ENCODE results near the gene PRR3. TPM values are rescaled to one million over a fixed set of nuclear protein-coding genes. Genes with fewer than 3 reads are reported as not detected.

PRR3 gene
- total RNA-seq, 1 donor from 2014 or later: 11.0 TPM

DNA sequence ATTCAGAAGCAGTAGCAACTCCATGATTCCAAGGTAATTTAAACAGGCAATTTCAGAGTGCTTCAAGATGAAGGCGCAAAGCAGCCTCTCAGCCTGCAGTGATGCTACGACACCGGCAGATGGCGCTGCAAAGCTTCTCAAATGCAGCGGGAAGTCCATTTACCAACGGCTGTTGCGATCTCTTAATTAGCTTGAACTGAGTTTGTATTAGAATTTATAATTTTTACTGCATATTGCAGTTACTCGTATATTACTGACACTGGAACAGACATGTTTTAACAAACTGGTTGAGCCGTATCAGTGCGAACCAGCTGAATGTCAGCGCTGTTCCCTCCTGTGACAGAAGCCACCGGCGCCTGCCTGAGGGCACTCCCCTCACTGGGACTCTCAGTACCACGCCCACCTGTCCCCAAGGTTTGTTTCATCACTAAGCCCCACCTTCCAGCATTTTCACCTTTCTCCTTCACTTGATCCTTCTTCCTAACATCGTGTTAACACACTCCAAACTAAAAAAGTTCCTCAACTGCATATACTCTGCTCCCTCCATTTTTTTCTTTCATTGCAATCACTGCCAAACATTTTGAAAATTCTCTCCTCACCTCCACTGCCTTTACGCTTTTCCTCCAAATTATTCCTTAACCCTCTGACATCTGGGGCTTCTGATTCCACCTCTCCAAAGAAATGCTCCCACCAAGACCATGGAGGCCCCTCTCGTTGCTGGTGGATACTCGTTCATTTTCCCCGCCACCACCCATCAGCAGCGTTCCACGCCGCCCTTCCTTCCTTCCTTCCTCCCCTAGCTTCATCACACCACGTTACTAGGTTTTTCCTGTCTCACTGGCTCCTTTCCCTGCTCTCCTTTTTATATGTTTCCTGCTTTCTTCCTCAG, 15.3 kb upstream of the PRR3 start:
- no peak overlapping the region for H3K27ac ChIP-seq (ENCODE audit: low read depth, low read length)
- peak overlapping the region; percentile 83 for H3K4me2 ChIP-seq (ENCODE audit: low read length)
- peaks cover 9% of the 10 kb centered on the region for H4K20me1 ChIP-seq (ENCODE audit: insufficient read depth, low read length)
- FAIRE-seq (peak; percentile 52), DNase-seq (ENCODE audit: low read depth) (peak; percentile 70)
- Mint-ChIP-seq H3K27ac (ENCODE audit: unreplicated experiment) (no peak overlapping the region), H3K9me3 (ENCODE audit: unreplicated experiment) (no peaks in the 10 kb centered on the region), H3K36me3 (ENCODE audit: low read depth, unreplicated experiment) (peaks cover 10% of the 10 kb centered on the region), H3K27me3 (ENCODE audit: low read depth, unreplicated experiment) (no peaks in the 10 kb centered on the region), H3K4me3 (ENCODE audit: unreplicated experiment) (peak overlapping the region; percentile 70), H3K4me1 (ENCODE audit: low read depth, unreplicated experiment) (peaks cover 13% of the 10 kb centered on the region)
- peak overlapping the region; percentile 51 for H2AFZ ChIP-seq (ENCODE audit: low read depth, low read length)
- H3K9me3 ChIP-seq (ENCODE audit: insufficient read depth, low read depth, low read length): no peaks in the 10 kb centered on the region
- H3K36me3 ChIP-seq (ENCODE audit: insufficient read depth, low read length): no peaks in the 10 kb centered on the region
- H3K79me2 ChIP-seq (ENCODE audit: insufficient read depth, low read length): no peaks in the 10 kb centered on the region
- H3K4me1 ChIP-seq (ENCODE audit: insufficient read depth, low read length): peaks cover 3% of the 10 kb centered on the region
- no peaks in the 10 kb centered on the region for H3K27me3 ChIP-seq (ENCODE audit: insufficient read depth, low read length)
- TF ChIP-seq, protein P1, sequence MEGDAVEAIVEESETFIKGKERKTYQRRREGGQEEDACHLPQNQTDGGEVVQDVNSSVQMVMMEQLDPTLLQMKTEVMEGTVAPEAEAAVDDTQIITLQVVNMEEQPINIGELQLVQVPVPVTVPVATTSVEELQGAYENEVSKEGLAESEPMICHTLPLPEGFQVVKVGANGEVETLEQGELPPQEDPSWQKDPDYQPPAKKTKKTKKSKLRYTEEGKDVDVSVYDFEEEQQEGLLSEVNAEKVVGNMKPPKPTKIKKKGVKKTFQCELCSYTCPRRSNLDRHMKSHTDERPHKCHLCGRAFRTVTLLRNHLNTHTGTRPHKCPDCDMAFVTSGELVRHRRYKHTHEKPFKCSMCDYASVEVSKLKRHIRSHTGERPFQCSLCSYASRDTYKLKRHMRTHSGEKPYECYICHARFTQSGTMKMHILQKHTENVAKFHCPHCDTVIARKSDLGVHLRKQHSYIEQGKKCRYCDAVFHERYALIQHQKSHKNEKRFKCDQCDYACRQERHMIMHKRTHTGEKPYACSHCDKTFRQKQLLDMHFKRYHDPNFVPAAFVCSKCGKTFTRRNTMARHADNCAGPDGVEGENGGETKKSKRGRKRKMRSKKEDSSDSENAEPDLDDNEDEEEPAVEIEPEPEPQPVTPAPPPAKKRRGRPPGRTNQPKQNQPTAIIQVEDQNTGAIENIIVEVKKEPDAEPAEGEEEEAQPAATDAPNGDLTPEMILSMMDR (IDR thresholded peaks at IDR 0.05; ENCODE audit: insufficient read depth, low read depth, low read length): peak; percentile 100
- TF ChIP-seq EZH2 (IDR thresholded peaks at IDR 0.05; ENCODE audit: insufficient read depth, low read length): no peak
- H3K4me3 ChIP-seq (ENCODE audit: insufficient read depth, low read depth, low read length): peak overlapping the region; percentile 45
- H3K9ac ChIP-seq (ENCODE audit: low read length): peak overlapping the region; percentile 13

DNA sequence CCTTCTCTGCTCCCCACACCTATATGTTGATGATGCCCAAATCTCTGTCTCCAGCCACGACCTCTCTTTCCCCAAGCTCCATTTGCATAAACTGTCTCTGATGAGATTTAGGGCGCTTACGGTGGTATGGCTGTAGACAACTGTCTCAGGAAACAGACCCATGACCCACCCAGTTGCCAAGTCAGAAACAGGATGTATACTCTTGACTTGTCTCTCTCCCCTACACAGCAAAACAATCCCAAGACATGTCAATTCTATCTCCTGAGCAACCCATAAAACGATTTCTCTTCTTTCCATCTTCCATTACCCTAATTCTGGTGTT, 14.7 kb upstream of the PRR3 start:
- H3K9me3 ChIP-seq (ENCODE audit: insufficient read depth, low read depth, low read length): no peaks in the 10 kb centered on the region
- FAIRE-seq (no peak), DNase-seq (ENCODE audit: low read depth) (no peak)
- no peak overlapping the region for H3K27ac ChIP-seq (ENCODE audit: low read depth, low read length)
- H3K36me3 ChIP-seq (ENCODE audit: insufficient read depth, low read length): no peaks in the 10 kb centered on the region
- H3K4me1 Mint-ChIP-seq (ENCODE audit: low read depth, unreplicated experiment): peaks cover 13% of the 10 kb centered on the region
- no peak overlapping the region for H3K4me3 ChIP-seq (ENCODE audit: insufficient read depth, low read depth, low read length)
- no peaks in the 10 kb centered on the region for H3K79me2 ChIP-seq (ENCODE audit: insufficient read depth, low read length)
- no peak overlapping the region for H3K27ac Mint-ChIP-seq (ENCODE audit: unreplicated experiment)
- H3K27me3 ChIP-seq (ENCODE audit: insufficient read depth, low read length): no peaks in the 10 kb centered on the region
- no peak overlapping the region for H2AFZ ChIP-seq (ENCODE audit: low read depth, low read length)
- H3K36me3 Mint-ChIP-seq (ENCODE audit: low read depth, unreplicated experiment): peaks cover 12% of the 10 kb centered on the region
- H3K4me2 ChIP-seq (ENCODE audit: low read length): peak overlapping the region; percentile 83
- H4K20me1 ChIP-seq (ENCODE audit: insufficient read depth, low read length): peaks cover 9% of the 10 kb centered on the region
- peaks cover 3% of the 10 kb centered on the region for H3K4me1 ChIP-seq (ENCODE audit: insufficient read depth, low read length)
- H3K9me3 Mint-ChIP-seq (ENCODE audit: unreplicated experiment): no peaks in the 10 kb centered on the region
- H3K4me3 Mint-ChIP-seq (ENCODE audit: unreplicated experiment): peak overlapping the region; percentile 11
- no peaks in the 10 kb centered on the region for H3K27me3 Mint-ChIP-seq (ENCODE audit: low read depth, unreplicated experiment)
- TF ChIP-seq EZH2 (IDR thresholded peaks at IDR 0.05; ENCODE audit: insufficient read depth, low read length): no peak
- TF ChIP-seq, protein P1 (IDR thresholded peaks at IDR 0.05; ENCODE audit: insufficient read depth, low read depth, low read length): no peak
- H3K9ac ChIP-seq (ENCODE audit: low read length): peak overlapping the region; percentile 13

DNA sequence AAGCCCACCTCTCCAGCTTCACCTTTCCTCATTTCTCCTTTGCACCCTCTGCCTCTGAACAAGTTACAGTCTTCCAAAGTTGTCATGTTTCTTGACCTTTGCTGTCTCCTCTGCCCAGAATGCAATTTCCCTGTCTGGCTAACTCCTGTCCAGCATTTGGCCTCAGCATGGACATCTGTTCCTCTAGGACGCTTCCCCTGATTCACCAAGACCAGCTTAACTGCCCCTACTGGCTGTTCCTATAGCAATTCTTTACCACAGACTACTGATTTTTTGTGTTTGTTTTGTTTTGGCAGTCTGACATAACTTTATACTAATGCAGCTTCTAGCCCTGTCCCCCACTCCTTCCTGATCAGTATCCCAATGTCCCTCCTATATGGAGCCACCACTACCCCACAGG, 14.2 kb upstream of the PRR3 start:
- peaks cover 3% of the 10 kb centered on the region for H3K4me1 ChIP-seq (ENCODE audit: insufficient read depth, low read length)
- H3K27ac ChIP-seq (ENCODE audit: low read depth, low read length): no peak overlapping the region
- H3K79me2 ChIP-seq (ENCODE audit: insufficient read depth, low read length): no peaks in the 10 kb centered on the region
- no peak overlapping the region for H3K4me2 ChIP-seq (ENCODE audit: low read length)
- no peaks in the 10 kb centered on the region for H3K27me3 Mint-ChIP-seq (ENCODE audit: low read depth, unreplicated experiment)
- no peak overlapping the region for H3K4me3 ChIP-seq (ENCODE audit: insufficient read depth, low read depth, low read length)
- peaks cover 9% of the 10 kb centered on the region for H4K20me1 ChIP-seq (ENCODE audit: insufficient read depth, low read length)
- H3K9ac ChIP-seq (ENCODE audit: low read length): no peak overlapping the region
- H3K9me3 ChIP-seq (ENCODE audit: insufficient read depth, low read depth, low read length): no peaks in the 10 kb centered on the region
- TF ChIP-seq EZH2 (IDR thresholded peaks at IDR 0.05; ENCODE audit: insufficient read depth, low read length): no peak
- TF ChIP-seq, protein P1 (IDR thresholded peaks at IDR 0.05; ENCODE audit: insufficient read depth, low read depth, low read length): peak; percentile 27
- H3K9me3 Mint-ChIP-seq (ENCODE audit: unreplicated experiment): no peaks in the 10 kb centered on the region
- no peak overlapping the region for H3K4me3 Mint-ChIP-seq (ENCODE audit: unreplicated experiment)
- H3K27ac Mint-ChIP-seq (ENCODE audit: unreplicated experiment): no peak overlapping the region
- peaks cover 12% of the 10 kb centered on the region for H3K36me3 Mint-ChIP-seq (ENCODE audit: low read depth, unreplicated experiment)
- H3K27me3 ChIP-seq (ENCODE audit: insufficient read depth, low read length): no peaks in the 10 kb centered on the region
- FAIRE-seq (no peak), DNase-seq (ENCODE audit: low read depth) (no peak)
- no peaks in the 10 kb centered on the region for H3K36me3 ChIP-seq (ENCODE audit: insufficient read depth, low read length)
- H2AFZ ChIP-seq (ENCODE audit: low read depth, low read length): no peak overlapping the region
- H3K4me1 Mint-ChIP-seq (ENCODE audit: low read depth, unreplicated experiment): peaks cover 13% of the 10 kb centered on the region

Data from astrocyte (in vitro differentiated cells and primary cell).